Parathyroid adenoma (tissue), 2 donors: ENCODE results near the gene AGBL4.

Source experiments
- H2AFZ ChIP-seq: fragments of 300-600 bp; sonication (generic); one replicate; pipeline ENCODE4 v1.7.0; 2017; ENCODE audit warnings: antibody characterized with exemption, mild to moderate bottlenecking
- H3K27ac ChIP-seq: fragments of 300-600 bp; sonication (generic); one replicate; pipeline ENCODE4 v1.7.0; 2017
- H3K27me3 ChIP-seq: fragments of 300-600 bp; sonication (generic); one replicate; pipeline ENCODE4 v1.7.0; 2017; ENCODE audit warnings: low read length; ENCODE audit not compliant: control insufficient read depth, insufficient read depth
- H3K36me3 ChIP-seq: fragments of 300-600 bp; sonication (generic); one replicate; pipeline ENCODE4 v1.7.0; 2017; ENCODE audit warnings: low read length; ENCODE audit not compliant: control insufficient read depth, insufficient read depth
- H3K4me1 ChIP-seq: fragments of 300-600 bp; sonication (generic); one replicate; pipeline ENCODE4 v1.7.0; 2017; ENCODE audit warnings: control low read depth
- H3K4me2 ChIP-seq: fragments of 300-600 bp; sonication (generic); one replicate; pipeline ENCODE4 v1.7.0; 2017; ENCODE audit warnings: low read length
- H3K4me3 ChIP-seq: fragments of 300-600 bp; sonication (generic); one replicate; pipeline ENCODE4 v1.7.0; 2017; ENCODE audit warnings: low read depth, low read length
- H3K79me2 ChIP-seq: fragments of 300-600 bp; sonication (generic); one replicate; pipeline ENCODE4 v1.7.0; 2017; ENCODE audit warnings: control low read depth
- H3K9ac ChIP-seq: fragments of 300-600 bp; sonication (generic); one replicate; pipeline ENCODE4 v1.7.0; 2017; ENCODE audit warnings: mild to moderate bottlenecking
- H3K9me3 ChIP-seq: fragments of 300-600 bp; sonication (generic); one replicate; pipeline ENCODE4 v1.7.0; 2017; ENCODE audit warnings: low read length; ENCODE audit not compliant: control insufficient read depth
- TF ChIP-seq, protein P1 (sequence below): fragments of 300-600 bp; sonication (generic); IDR thresholded peaks from one replicate; pipeline ENCODE4 v1.7.0; 2017; ENCODE audit warnings: antibody characterized with exemption, mild to moderate bottlenecking
- donor health status: primary hyperparathyroidism.

AGBL4 gene

DNA sequence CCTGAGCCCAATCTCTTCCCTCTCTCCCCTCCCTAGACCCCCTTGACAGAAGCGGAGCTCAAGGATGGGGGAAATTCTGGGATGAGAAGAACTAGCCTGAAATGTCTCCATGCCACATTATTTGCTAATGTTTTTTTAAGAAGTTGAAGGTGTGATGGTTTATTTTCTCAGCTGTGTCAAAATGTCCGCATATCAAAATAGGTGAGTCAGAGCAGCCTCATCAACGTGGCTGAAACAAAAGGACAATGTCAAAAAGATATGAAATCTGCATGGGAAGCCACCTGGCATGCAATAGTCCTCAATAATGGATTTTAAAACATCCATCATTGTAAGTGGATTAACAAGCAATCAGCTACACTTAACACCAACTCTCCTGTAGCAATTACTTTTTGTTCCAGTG, 1348.5 kb downstream of the AGBL4 start:
- H2AFZ ChIP-seq: no peak overlapping the region
- H3K36me3 ChIP-seq: no peaks in the 10 kb centered on the region
- TF ChIP-seq, protein P1, sequence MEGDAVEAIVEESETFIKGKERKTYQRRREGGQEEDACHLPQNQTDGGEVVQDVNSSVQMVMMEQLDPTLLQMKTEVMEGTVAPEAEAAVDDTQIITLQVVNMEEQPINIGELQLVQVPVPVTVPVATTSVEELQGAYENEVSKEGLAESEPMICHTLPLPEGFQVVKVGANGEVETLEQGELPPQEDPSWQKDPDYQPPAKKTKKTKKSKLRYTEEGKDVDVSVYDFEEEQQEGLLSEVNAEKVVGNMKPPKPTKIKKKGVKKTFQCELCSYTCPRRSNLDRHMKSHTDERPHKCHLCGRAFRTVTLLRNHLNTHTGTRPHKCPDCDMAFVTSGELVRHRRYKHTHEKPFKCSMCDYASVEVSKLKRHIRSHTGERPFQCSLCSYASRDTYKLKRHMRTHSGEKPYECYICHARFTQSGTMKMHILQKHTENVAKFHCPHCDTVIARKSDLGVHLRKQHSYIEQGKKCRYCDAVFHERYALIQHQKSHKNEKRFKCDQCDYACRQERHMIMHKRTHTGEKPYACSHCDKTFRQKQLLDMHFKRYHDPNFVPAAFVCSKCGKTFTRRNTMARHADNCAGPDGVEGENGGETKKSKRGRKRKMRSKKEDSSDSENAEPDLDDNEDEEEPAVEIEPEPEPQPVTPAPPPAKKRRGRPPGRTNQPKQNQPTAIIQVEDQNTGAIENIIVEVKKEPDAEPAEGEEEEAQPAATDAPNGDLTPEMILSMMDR: no peak
- no peaks in the 10 kb centered on the region for H3K4me1 ChIP-seq
- no peaks in the 10 kb centered on the region for H3K27me3 ChIP-seq
- H3K79me2 ChIP-seq: no peaks in the 10 kb centered on the region
- H3K4me2 ChIP-seq: no peak overlapping the region
- no peak overlapping the region for H3K9ac ChIP-seq
- no peaks in the 10 kb centered on the region for H3K9me3 ChIP-seq
- no peak overlapping the region for H3K27ac ChIP-seq
- H3K4me3 ChIP-seq: no peak overlapping the region

DNA sequence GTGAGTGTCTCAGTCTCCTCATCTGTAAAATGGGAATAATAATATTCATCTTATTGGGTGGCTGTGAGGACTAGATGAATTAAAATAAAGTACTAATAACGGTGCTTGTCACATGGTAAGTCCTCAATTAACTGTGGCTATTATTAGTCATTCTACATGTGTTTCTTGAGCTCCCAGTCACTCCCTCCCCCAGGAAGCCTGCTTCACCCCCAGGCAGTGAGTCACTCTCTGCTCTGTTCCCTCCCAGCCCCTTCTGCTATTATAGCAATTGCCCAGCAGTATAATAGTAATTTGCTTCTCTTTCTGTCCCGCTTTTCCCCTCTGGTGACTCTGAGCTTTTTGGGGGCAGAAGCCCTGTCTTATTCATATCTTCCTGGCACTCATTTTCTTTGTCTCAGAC, 1349.1 kb downstream of the AGBL4 start:
- H3K4me1 ChIP-seq: peaks cover 2% of the 10 kb centered on the region
- no peak overlapping the region for H3K27ac ChIP-seq
- no peaks in the 10 kb centered on the region for H3K36me3 ChIP-seq
- no peak overlapping the region for H3K4me2 ChIP-seq
- TF ChIP-seq, protein P1: no peak
- H3K9me3 ChIP-seq: no peaks in the 10 kb centered on the region
- no peaks in the 10 kb centered on the region for H3K27me3 ChIP-seq
- no peaks in the 10 kb centered on the region for H3K79me2 ChIP-seq
- H3K4me3 ChIP-seq: no peak overlapping the region
- H3K9ac ChIP-seq: no peak overlapping the region
- H2AFZ ChIP-seq: no peak overlapping the region

DNA sequence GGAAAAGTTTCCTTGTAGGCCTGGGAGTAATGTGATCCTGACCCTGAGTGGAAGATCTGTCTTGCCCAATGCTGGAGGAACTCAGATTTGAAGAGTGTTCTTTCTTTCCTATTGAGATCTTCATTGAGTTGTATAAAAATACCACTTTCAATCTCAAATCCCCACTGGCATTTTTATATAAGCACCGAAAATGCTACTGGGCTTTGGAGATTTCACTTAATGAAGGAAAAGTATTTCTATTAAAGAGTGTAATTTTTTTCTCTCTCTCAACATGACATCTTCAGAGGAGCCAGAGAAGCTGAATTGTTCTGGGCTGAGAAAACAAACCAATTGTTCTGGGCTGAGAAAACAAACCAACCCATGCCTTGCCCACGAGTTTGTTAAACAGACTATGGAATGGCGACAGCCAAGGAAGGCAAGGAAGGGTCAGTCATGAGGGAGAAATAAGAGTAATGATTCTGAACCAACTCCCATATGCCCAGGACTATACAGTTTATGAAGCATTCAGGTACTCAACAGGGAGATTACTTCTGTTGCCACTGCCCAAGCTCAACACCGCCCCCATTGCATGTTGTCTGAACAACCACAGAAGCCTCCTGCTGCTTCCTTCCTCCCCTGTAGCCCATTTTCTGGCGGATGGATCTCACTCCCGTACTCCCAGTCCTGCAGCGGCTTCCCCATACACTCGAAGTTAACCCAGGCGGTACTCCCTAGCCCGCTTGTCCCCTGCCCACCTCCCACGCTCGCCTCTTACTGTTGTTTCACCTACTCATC, 1350.2 kb downstream of the AGBL4 start:
- TF ChIP-seq, protein P1: no peak
- no peaks in the 10 kb centered on the region for H3K27me3 ChIP-seq
- H3K4me2 ChIP-seq: no peak overlapping the region
- no peaks in the 10 kb centered on the region for H3K79me2 ChIP-seq
- H2AFZ ChIP-seq: no peak overlapping the region
- no peak overlapping the region for H3K4me3 ChIP-seq
- no peak overlapping the region for H3K9ac ChIP-seq
- no peaks in the 10 kb centered on the region for H3K9me3 ChIP-seq
- no peak overlapping the region for H3K27ac ChIP-seq
- H3K36me3 ChIP-seq: no peaks in the 10 kb centered on the region
- H3K4me1 ChIP-seq: peaks cover 4% of the 10 kb centered on the region

GRCh38 chr1:48671578-48671977, 1352.2 kb downstream of the AGBL4 start:
- no peaks in the 10 kb centered on the region for H3K9me3 ChIP-seq
- H3K36me3 ChIP-seq: no peaks in the 10 kb centered on the region
- no peak overlapping the region for H3K4me3 ChIP-seq
- peaks cover 4% of the 10 kb centered on the region for H3K4me1 ChIP-seq
- TF ChIP-seq, protein P1: no peak
- H3K27me3 ChIP-seq: no peaks in the 10 kb centered on the region
- no peaks in the 10 kb centered on the region for H3K79me2 ChIP-seq
- H3K4me2 ChIP-seq: peak overlapping the region; percentile 10
- H3K9ac ChIP-seq: no peak overlapping the region
- H3K27ac ChIP-seq: no peak overlapping the region
- H2AFZ ChIP-seq: no peak overlapping the region
